Fibroblast of lung (primary cell): ENCODE measurements around the gene DCP1B. TPM values are rescaled to one million over a fixed set of nuclear protein-coding genes. Genes with fewer than 3 reads are reported as not detected.

Experiments
- DNase-seq, 2 donors: peaks; one replicate each; pipeline versions ENCODE4 v3.0.0 to v3.0.0-alpha.2; 2010; ENCODE audit warnings: low read depth in 2 of 2
- H2AFZ ChIP-seq: 2 replicates; pipeline ENCODE4 v1.5.1; 2012; ENCODE audit warnings: low read length, control low read depth, inconsistent platforms
- H3K27ac ChIP-seq: 2 replicates; pipeline ENCODE4 v1.5.1; 2011; ENCODE audit warnings: low read length, control low read depth; ENCODE audit not compliant: insufficient read depth
- H3K27me3 ChIP-seq: 2 replicates; pipeline ENCODE4 v1.5.1; 2011; ENCODE audit warnings: mild to moderate bottlenecking, low read length; ENCODE audit not compliant: control insufficient read depth, insufficient read depth
- H3K36me3 ChIP-seq: 2 replicates; pipeline ENCODE4 v1.5.1; 2011; ENCODE audit warnings: low read length; ENCODE audit not compliant: control insufficient read depth, insufficient read depth
- H3K4me1 ChIP-seq: 2 replicates; pipeline ENCODE4 v1.5.1; 2011; ENCODE audit warnings: low read length; ENCODE audit not compliant: control insufficient read depth, insufficient read depth; ENCODE audit errors: extremely low read depth
- H3K4me2 ChIP-seq: 2 replicates; pipeline ENCODE4 v1.5.1; 2011; ENCODE audit warnings: low read length, control low read depth; ENCODE audit not compliant: insufficient read depth; ENCODE audit errors: extremely low read depth
- H3K4me3 ChIP-seq, 4 experiments: fragments of 200-600 bp in 1 of 4; sonication (generic) in 1 of 4; replicated peaks in 1 of 4; 2 replicates each; pipeline ENCODE4 v1.5.1; 2011 to 2016; ENCODE audit warnings: low read length in 4 of 4, low read depth in 3 of 4, mild to moderate bottlenecking in 3 of 4, control low read depth in 2 of 4, inconsistent platforms in 1 of 4, mixed read lengths in 1 of 4; ENCODE audit not compliant: insufficient read depth in 1 of 4; ENCODE audit errors: control extremely low read depth in 1 of 4
- H3K79me2 ChIP-seq: 2 replicates; pipeline ENCODE4 v1.5.1; 2012; ENCODE audit warnings: mild to moderate bottlenecking, low read length, inconsistent platforms; ENCODE audit not compliant: control insufficient read depth, insufficient read depth
- H3K9ac ChIP-seq: 2 replicates; pipeline ENCODE4 v1.5.1; 2011; ENCODE audit warnings: mild to moderate bottlenecking, low read length, control low read depth; ENCODE audit not compliant: insufficient read depth
- H3K9me3 ChIP-seq: 2 replicates; pipeline ENCODE4 v1.5.1; 2012; ENCODE audit warnings: low read depth, low read length; ENCODE audit not compliant: control insufficient read depth, insufficient read depth
- H4K20me1 ChIP-seq: 2 replicates; pipeline ENCODE4 v1.5.1; 2011; ENCODE audit warnings: low read length; ENCODE audit not compliant: control insufficient read depth, insufficient read depth; ENCODE audit errors: extremely low read depth
- EZH2 ChIP-seq: IDR thresholded peaks from 2 replicates; pipeline ENCODE4 v1.5.1; 2012; ENCODE audit warnings: low read length, control low read depth, mild to moderate bottlenecking; ENCODE audit errors: missing control alignments
- polyA plus RNA-seq, 2 donors: library from polyadenylated mRNA; depleted of rRNA in 1 of 2; stranded (reverse) in 1 of 2; unstranded in 1 of 2; fragments of >200 nt; gene quantifications; 2 replicates each; pipeline ENCODE4 v1.2.1, GENCODE V29; 2011 to 2012; ENCODE audit warnings: missing spikeins in 1 of 2
- total RNA-seq: library from RNA; depleted of rRNA; stranded (reverse); fragments of >200 nt; gene quantifications from 2 replicates; pipeline ENCODE4 v1.2.1, GENCODE V29; 2014
- TF ChIP-seq, protein P1 (sequence below), 2 donors: IDR thresholded peaks in 1 of 2; conservative IDR thresholded peaks in 1 of 2; 1 replicate in 1 of 2; 2 replicates in 1 of 2; pipeline ENCODE4 v1.5.1; 2011 to 2012; ENCODE audit warnings: low read length in 2 of 2, control low read depth in 1 of 2, inconsistent platforms in 1 of 2, low read depth in 1 of 2, mild to moderate bottlenecking in 1 of 2

The DCP1B gene
- total and polyA plus RNA-seq, 2 donors (not counting 1 experiment from before 2014, with no cell fraction given), result 10.4 to 19.4 TPM

DNA sequence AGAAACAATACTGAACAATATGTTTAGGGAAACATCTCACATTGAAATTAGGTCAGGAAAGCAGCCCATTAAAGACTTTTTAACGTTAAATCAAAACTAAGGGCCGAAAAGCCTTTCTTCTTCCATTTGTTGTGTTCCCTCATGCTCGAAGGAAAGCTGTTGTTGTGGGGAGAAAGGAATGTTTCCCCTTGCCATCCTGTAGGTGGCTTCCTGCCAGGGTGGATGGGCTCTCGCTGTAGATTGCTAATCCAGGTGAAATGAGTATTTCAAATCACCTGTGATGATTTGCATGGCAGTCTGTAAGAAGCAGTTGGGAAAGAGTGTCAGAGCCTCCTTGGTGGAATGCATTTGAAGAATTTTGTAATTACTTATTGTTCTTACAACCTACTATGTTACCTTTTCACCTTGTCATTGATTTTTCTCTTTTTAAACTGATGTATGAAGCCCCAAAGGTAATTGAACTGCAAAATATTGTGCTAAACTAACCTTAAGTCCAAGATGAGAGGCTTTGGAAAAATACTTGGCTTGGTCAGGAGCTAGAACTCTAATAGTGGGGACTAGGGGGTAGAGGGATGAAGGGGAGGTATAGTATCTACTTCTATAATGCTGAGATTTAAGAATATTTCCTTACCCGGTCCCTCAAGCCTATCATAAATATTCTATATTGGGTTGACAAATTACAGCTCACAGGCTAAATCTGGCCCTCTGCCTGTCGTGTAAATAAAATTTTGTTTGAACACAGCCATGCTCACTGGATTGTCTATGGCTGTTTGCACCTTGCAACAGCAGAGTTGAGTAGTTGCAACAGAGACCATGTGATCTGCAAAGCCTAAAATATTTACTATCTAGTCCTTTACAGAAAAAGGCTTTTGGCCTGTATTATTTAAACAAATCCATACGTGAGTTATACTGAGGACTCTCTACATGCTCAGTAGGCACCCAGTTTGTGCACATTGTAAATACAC, 7.7 kb upstream of the DCP1B start:
- H3K4me3 ChIP-seq, result no peak overlapping the region
- no peaks in the 10 kb centered on the region for H3K36me3 ChIP-seq
- H3K4me2 ChIP-seq, result no peak overlapping the region
- no peaks in the 10 kb centered on the region for H3K9me3 ChIP-seq
- H3K27me3 ChIP-seq, result no peaks in the 10 kb centered on the region
- H2AFZ ChIP-seq, result no peak overlapping the region
- H3K9ac ChIP-seq, result no peak overlapping the region
- H3K79me2 ChIP-seq, result no peaks in the 10 kb centered on the region
- no peak for DNase-seq
- no peak for TF ChIP-seq EZH2
- TF ChIP-seq, protein P1, sequence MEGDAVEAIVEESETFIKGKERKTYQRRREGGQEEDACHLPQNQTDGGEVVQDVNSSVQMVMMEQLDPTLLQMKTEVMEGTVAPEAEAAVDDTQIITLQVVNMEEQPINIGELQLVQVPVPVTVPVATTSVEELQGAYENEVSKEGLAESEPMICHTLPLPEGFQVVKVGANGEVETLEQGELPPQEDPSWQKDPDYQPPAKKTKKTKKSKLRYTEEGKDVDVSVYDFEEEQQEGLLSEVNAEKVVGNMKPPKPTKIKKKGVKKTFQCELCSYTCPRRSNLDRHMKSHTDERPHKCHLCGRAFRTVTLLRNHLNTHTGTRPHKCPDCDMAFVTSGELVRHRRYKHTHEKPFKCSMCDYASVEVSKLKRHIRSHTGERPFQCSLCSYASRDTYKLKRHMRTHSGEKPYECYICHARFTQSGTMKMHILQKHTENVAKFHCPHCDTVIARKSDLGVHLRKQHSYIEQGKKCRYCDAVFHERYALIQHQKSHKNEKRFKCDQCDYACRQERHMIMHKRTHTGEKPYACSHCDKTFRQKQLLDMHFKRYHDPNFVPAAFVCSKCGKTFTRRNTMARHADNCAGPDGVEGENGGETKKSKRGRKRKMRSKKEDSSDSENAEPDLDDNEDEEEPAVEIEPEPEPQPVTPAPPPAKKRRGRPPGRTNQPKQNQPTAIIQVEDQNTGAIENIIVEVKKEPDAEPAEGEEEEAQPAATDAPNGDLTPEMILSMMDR (conservative IDR thresholded peaks at IDR 0.05 in 1 of 2, IDR thresholded peaks at IDR 0.05 in 1 of 2; ENCODE audit: low read depth in 1 of 2, low read length in 2 of 2), result no peak
- H3K27ac ChIP-seq, result no peak overlapping the region
- no peaks in the 10 kb centered on the region for H3K4me1 ChIP-seq
- H4K20me1 ChIP-seq, result no peaks in the 10 kb centered on the region

DNA sequence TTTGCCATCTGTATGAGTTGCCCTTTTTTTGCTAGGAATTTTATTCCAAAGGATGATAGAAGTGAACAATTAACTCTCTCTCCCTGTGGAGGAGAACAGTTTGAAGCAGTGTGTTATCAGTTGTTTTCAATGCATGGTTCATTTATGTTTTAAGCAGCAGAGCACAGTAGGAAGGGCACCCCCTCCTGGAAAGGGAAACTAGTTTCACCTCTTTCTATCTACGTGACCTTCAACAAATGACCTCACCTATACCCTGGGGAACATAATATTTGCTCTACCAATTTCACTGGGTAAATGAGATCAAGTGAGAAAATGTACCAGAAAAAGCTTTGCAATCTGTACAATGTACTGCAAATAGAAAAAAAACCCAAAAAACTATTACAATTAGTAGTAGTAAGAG, 5.4 kb upstream of the DCP1B start:
- Histone ChIP-seq H3K9ac (no peak overlapping the region), H3K4me2 (no peak overlapping the region)
- TF ChIP-seq EZH2, result no peak
- TF ChIP-seq, protein P1 (conservative IDR thresholded peaks at IDR 0.05 in 1 of 2, IDR thresholded peaks at IDR 0.05 in 1 of 2; ENCODE audit: low read depth in 1 of 2, low read length in 2 of 2), result peak in 1 of 2 donors; percentile 28

DNA sequence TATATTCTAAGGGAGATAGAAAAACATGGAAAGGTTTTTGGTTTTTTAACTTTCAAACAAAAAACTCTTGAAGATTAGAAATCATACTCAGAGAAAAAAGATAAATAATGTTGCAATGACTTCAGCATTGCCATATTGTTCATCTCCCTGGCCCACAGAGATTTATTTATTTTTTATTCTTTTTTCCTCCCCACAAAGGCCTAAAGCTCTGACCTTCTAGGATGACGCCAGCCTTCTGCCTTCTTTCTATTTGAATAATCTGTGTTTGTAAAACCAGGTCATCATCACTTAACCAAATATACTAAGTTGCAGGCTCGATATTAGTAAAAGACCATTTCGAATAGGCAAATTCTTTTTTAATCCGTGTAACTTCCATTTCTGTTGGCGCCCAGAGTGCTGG, 4.4 kb upstream of the DCP1B start:
- peaks cover 5% of the 10 kb centered on the region for H3K79me2 ChIP-seq
- H3K9me3 ChIP-seq, result no peaks in the 10 kb centered on the region
- no peaks in the 10 kb centered on the region for H3K36me3 ChIP-seq
- TF ChIP-seq, protein P1 (conservative IDR thresholded peaks at IDR 0.05 in 1 of 2, IDR thresholded peaks at IDR 0.05 in 1 of 2; ENCODE audit: low read depth in 1 of 2, low read length in 2 of 2), result no peak
- TF ChIP-seq EZH2, result no peak
- no peaks in the 10 kb centered on the region for H3K27me3 ChIP-seq
- peaks cover 2% of the 10 kb centered on the region for H3K4me1 ChIP-seq
- peak; percentile 53 to 86 for DNase-seq
- no peak overlapping the region for H2AFZ ChIP-seq
- no peak overlapping the region for H3K27ac ChIP-seq
- H3K4me3 ChIP-seq, result no peak overlapping the region
- H4K20me1 ChIP-seq, result no peaks in the 10 kb centered on the region
- H3K4me2 ChIP-seq, result no peak overlapping the region
- no peak overlapping the region for H3K9ac ChIP-seq

More for the DNA sequence above, 5.4 kb upstream of the DCP1B start:
- Histone ChIP-seq H3K27ac (no peak overlapping the region), H3K4me3 (no peak overlapping the region), H2AFZ (no peak overlapping the region), H4K20me1 (no peaks in the 10 kb centered on the region), H3K36me3 (no peaks in the 10 kb centered on the region), H3K4me1 (peaks cover under 1% of the 10 kb centered on the region), H3K79me2 (no peaks in the 10 kb centered on the region), H3K9me3 (no peaks in the 10 kb centered on the region), H3K27me3 (no peaks in the 10 kb centered on the region)
- DNase-seq, result peak in 1 of 2 donors; percentile 14
